ENCODE measurements around the gene PER2. TPM values are rescaled to one million over a fixed set of nuclear protein-coding genes. Genes with fewer than 3 reads are reported as not detected.

The PER2 gene
- total RNA-seq, 1 donor from 2014 or later, result 11.3 TPM

GRCh38 chr2:238305965-238306671 lies 17.7 kb upstream of the PER2 start:
- FAIRE-seq (no peak), DNase-seq (ENCODE audit: low read depth) (no peak)
- no peaks in the 10 kb centered on the region for H3K36me3 ChIP-seq (ENCODE audit: control insufficient read depth, insufficient read depth, low read length)
- no peak overlapping the region for H3K4me3 ChIP-seq (ENCODE audit: low read depth, low read length)
- H3K27me3 ChIP-seq (ENCODE audit: control insufficient read depth, insufficient read depth, low read length), result no peaks in the 10 kb centered on the region
- TF ChIP-seq CTCF (IDR thresholded peaks at IDR 0.05; ENCODE audit: insufficient read depth, low read length, severe bottlenecking), result no peak

- Histone ChIP-seq H3K36me3 (ENCODE audit: control insufficient read depth, insufficient read depth, low read length) (no peaks in the 10 kb centered on the region), H3K27me3 (ENCODE audit: control insufficient read depth, insufficient read depth, low read length) (no peaks in the 10 kb centered on the region), H3K4me3 (ENCODE audit: low read depth, low read length) (no peak overlapping the region)
- peak; percentile 44 for DNase-seq (ENCODE audit: low read depth)
- TF ChIP-seq CTCF (IDR thresholded peaks at IDR 0.05; ENCODE audit: insufficient read depth, low read length, severe bottlenecking), result peak; percentile 50
- FAIRE-seq, result peak; percentile 52
Measured at GRCh38 chr2:238305092-238305862, 16.9 kb upstream of the PER2 start.

GRCh38 chr2:238304116-238304515 lies 15.7 kb upstream of the PER2 start:
- DNase-seq (ENCODE audit: low read depth) (no peak), FAIRE-seq (no peak)
- Histone ChIP-seq H3K27me3 (ENCODE audit: control insufficient read depth, insufficient read depth, low read length) (no peaks in the 10 kb centered on the region), H3K4me3 (ENCODE audit: low read depth, low read length) (no peak overlapping the region), H3K36me3 (ENCODE audit: control insufficient read depth, insufficient read depth, low read length) (no peaks in the 10 kb centered on the region)
- TF ChIP-seq CTCF (IDR thresholded peaks at IDR 0.05; ENCODE audit: insufficient read depth, low read length, severe bottlenecking), result no peak

GRCh38 chr2:238302751-238303150 lies 14.3 kb upstream of the PER2 start:
- TF ChIP-seq CTCF (IDR thresholded peaks at IDR 0.05; ENCODE audit: insufficient read depth, low read length, severe bottlenecking), result no peak
- no peaks in the 10 kb centered on the region for H3K36me3 ChIP-seq (ENCODE audit: control insufficient read depth, insufficient read depth, low read length)
- no peak overlapping the region for H3K4me3 ChIP-seq (ENCODE audit: low read depth, low read length)
- no peaks in the 10 kb centered on the region for H3K27me3 ChIP-seq (ENCODE audit: control insufficient read depth, insufficient read depth, low read length)
- no peak for DNase-seq (ENCODE audit: low read depth)
- FAIRE-seq, result no peak

- TF ChIP-seq CTCF (IDR thresholded peaks at IDR 0.05; ENCODE audit: insufficient read depth, low read length, severe bottlenecking), result no peak
- no peak overlapping the region for H3K4me3 ChIP-seq (ENCODE audit: low read depth, low read length)
- FAIRE-seq (no peak), DNase-seq (ENCODE audit: low read depth) (no peak)
- H3K36me3 ChIP-seq (ENCODE audit: control insufficient read depth, insufficient read depth, low read length), result no peaks in the 10 kb centered on the region
- H3K27me3 ChIP-seq (ENCODE audit: control insufficient read depth, insufficient read depth, low read length), result no peaks in the 10 kb centered on the region
Measured at GRCh38 chr2:238302087-238302486, 13.7 kb upstream of the PER2 start.

Measured in bronchial epithelial cell (primary cell).